ENCODE measurements around the gene RASSF5. TPM values are rescaled to one million over a fixed set of nuclear protein-coding genes. Genes with fewer than 3 reads are reported as not detected.

The RASSF5 gene
- total and polyA plus RNA-seq, 2 of the 13 experiments (the other 11 are each of a cell fraction or from before 2014, with no cell fraction given): 0.18 to 0.40 TPM

DNA sequence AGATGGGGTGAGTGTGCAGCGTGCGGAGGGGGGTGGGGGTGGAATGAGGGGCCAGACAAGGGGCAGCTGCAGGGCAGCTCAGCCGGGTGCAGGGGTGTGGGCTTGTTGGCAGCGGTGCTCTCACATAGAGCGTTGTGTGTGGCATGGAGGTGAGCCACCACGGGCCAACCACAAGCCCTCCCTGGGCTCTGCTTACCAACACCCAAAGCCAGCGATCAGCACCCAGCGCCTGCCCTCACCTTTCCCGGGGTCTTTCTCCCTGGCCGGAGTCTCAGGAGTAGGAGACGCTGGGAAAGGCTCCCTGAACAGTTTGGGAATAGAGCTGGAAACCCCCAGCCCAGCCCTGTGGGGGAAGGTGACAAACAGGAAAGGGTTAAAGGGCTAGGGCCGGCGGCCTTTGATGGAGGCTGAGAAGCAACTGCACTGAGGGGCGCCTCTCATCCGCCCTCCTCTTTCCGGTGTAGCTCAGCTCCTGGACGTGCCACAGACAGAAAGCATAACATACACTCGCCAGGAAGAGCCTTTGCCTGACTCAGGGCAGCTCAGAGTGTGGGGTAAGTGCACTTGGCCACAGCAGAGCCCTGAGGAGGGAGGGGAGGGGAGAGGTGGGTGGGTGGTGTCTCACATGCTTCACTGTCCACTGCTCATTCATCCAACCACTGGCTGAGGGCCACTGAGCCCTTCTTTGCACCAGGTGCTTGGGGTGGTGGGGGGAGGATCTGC lies 36.5 kb upstream of the RASSF5 start (continued):
- TF ChIP-seq, protein P1, sequence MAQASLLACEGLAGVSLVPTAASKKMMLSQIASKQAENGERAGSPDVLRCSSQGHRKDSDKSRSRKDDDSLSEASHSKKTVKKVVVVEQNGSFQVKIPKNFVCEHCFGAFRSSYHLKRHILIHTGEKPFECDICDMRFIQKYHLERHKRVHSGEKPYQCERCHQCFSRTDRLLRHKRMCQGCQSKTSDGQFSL (CRISPR knock-in tag; IDR thresholded peaks at IDR 0.05): no peak
- TF ChIP-seq PCBP1 (IDR thresholded peaks at IDR 0.05; ENCODE audit: borderline replicate concordance, low read depth, low read length): no peak
- TF ChIP-seq, protein P2, sequence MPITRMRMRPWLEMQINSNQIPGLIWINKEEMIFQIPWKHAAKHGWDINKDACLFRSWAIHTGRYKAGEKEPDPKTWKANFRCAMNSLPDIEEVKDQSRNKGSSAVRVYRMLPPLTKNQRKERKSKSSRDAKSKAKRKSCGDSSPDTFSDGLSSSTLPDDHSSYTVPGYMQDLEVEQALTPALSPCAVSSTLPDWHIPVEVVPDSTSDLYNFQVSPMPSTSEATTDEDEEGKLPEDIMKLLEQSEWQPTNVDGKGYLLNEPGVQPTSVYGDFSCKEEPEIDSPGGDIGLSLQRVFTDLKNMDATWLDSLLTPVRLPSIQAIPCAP (CRISPR knock-in tag; IDR thresholded peaks at IDR 0.05; ENCODE audit: low read depth): no peak
- no peak for TF ChIP-seq ZNF780A (CRISPR knock-in tag; IDR thresholded peaks at IDR 0.05)
- no peak for TF ChIP-seq NFIC (IDR thresholded peaks at IDR 0.05; ENCODE audit: low read length)
- no peak for TF ChIP-seq ZNF33A (CRISPR knock-in tag; IDR thresholded peaks at IDR 0.05; ENCODE audit: borderline replicate concordance)
- TF ChIP-seq, protein P3, sequence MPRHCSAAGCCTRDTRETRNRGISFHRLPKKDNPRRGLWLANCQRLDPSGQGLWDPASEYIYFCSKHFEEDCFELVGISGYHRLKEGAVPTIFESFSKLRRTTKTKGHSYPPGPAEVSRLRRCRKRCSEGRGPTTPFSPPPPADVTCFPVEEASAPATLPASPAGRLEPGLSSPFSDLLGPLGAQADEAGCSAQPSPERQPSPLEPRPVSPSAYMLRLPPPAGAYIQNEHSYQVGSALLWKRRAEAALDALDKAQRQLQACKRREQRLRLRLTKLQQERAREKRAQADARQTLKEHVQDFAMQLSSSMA (CRISPR knock-in tag; IDR thresholded peaks at IDR 0.05): no peak
- no peak for TF ChIP-seq ETV6 (CRISPR knock-in tag; conservative IDR thresholded peaks at IDR 0.05)
- peak; percentile 5; the same call in 1 of the 2 replicates for TF ChIP-seq GATAD1 (CRISPR knock-in tag; IDR thresholded peaks at IDR 0.05)
- no peak for TF ChIP-seq ZSCAN20 (CRISPR knock-in tag; IDR thresholded peaks at IDR 0.05; ENCODE audit: borderline replicate concordance)
- TF ChIP-seq ZNF879 (CRISPR knock-in tag; IDR thresholded peaks at IDR 0.05): no peak
- no peak for TF ChIP-seq LCORL (IDR thresholded peaks at IDR 0.05)
- no peak for TF ChIP-seq LCORL (CRISPR knock-in tag; IDR thresholded peaks at IDR 0.05)
- 0 out of 2 replicates have a peak, but pooled peaks have one; percentile 1 for TF ChIP-seq TAF1 (CRISPR knock-in tag; IDR thresholded peaks at IDR 0.05)
- TF ChIP-seq HHEX (CRISPR knock-in tag; IDR thresholded peaks at IDR 0.05): no peak
- TF ChIP-seq SOX13 (IDR thresholded peaks at IDR 0.05): no peak
- no peak for TF ChIP-seq SOX13 (CRISPR knock-in tag; conservative IDR thresholded peaks at IDR 0.05 in 1 of 2, IDR thresholded peaks at IDR 0.05 in 1 of 2)
- TF ChIP-seq ZNF7 (CRISPR knock-in tag; IDR thresholded peaks at IDR 0.05): no peak
- TF ChIP-seq, protein P4, sequence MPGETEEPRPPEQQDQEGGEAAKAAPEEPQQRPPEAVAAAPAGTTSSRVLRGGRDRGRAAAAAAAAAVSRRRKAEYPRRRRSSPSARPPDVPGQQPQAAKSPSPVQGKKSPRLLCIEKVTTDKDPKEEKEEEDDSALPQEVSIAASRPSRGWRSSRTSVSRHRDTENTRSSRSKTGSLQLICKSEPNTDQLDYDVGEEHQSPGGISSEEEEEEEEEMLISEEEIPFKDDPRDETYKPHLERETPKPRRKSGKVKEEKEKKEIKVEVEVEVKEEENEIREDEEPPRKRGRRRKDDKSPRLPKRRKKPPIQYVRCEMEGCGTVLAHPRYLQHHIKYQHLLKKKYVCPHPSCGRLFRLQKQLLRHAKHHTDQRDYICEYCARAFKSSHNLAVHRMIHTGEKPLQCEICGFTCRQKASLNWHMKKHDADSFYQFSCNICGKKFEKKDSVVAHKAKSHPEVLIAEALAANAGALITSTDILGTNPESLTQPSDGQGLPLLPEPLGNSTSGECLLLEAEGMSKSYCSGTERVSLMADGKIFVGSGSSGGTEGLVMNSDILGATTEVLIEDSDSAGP (CRISPR knock-in tag; IDR thresholded peaks at IDR 0.05; ENCODE audit: borderline replicate concordance): peak; percentile 7
- TF ChIP-seq, protein P5, sequence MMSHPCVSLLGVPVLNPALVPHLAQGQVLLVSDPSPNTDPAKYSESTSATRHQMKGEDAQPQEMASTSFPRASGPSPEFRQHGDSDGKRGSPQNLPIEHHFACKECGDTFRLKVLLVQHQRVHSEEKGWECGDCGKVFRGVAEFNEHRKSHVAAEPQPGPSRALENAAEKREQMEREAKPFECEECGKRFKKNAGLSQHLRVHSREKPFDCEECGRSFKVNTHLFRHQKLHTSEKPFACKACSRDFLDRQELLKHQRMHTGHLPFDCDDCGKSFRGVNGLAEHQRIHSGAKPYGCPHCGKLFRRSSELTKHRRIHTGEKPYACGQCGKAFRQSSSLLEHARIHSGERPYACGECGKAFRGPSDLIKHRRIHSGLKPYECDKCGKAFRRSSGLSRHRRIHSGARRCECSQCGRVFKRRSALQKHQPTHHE (CRISPR knock-in tag; IDR thresholded peaks at IDR 0.05; ENCODE audit: borderline replicate concordance): no peak
- TF ChIP-seq, protein P6, sequence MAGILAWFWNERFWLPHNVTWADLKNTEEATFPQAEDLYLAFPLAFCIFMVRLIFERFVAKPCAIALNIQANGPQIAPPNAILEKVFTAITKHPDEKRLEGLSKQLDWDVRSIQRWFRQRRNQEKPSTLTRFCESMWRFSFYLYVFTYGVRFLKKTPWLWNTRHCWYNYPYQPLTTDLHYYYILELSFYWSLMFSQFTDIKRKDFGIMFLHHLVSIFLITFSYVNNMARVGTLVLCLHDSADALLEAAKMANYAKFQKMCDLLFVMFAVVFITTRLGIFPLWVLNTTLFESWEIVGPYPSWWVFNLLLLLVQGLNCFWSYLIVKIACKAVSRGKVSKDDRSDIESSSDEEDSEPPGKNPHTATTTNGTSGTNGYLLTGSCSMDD (CRISPR knock-in tag; IDR thresholded peaks at IDR 0.05): no peak
- no peak for TF ChIP-seq ZNF672 (CRISPR knock-in tag; IDR thresholded peaks at IDR 0.05)
- no peak for TF ChIP-seq ZNF790 (CRISPR knock-in tag; IDR thresholded peaks at IDR 0.05; ENCODE audit: borderline replicate concordance)
- peak; percentile 40; the same call in 1 of the 2 replicates for TF ChIP-seq TCF7L2 (IDR thresholded peaks at IDR 0.05; ENCODE audit: low read depth, low read length)
